IMR-90 (cell line): ENCODE results near the gene ARHGAP15. TPM values are rescaled to one million over a fixed set of nuclear protein-coding genes. Genes with fewer than 3 reads are reported as not detected.

Experiments
- ATAC-seq: fragments of 200-7000 bp; cut with Tn5 transposase; 2 replicates; pipeline ENCODE4 v1.9.1; 2020; ENCODE audit warnings: low read depth, mild to moderate bottlenecking, moderate library complexity
- BruUV-seq: library from RNA; stranded (reverse); fragments of 400-500 nt; replicated peaks from 2 replicates; lab custom pipeline; 2021; lab: Mats Ljungman, UMichigan
- CTCF ChIA-PET: fragments of 300-600 bp; formaldehyde crosslinking; extraction: SDS; loops from one replicate; lab custom pipeline; 2021; ENCODE audit warnings: antibody characterized with exemption; lab: Yijun Ruan, JAX
- POLR2A ChIA-PET: fragments of 300-600 bp; sonication (Branson Sonifier 250); formaldehyde crosslinking; loops from one replicate; lab custom pipeline; 2022; ENCODE audit warnings: antibody characterized with exemption; ENCODE audit not compliant: unreplicated experiment; lab: Charles Lee
- DNase-seq: peaks from one replicate; pipeline ENCODE4 v3.0.0; 2013
- H2AFZ ChIP-seq: replicated peaks from 2 replicates; pipeline ENCODE3; 2013; ENCODE audit warnings: low read length, mild to moderate bottlenecking; ENCODE audit not compliant: poor library complexity
- H2AK5ac ChIP-seq: 2 replicates; pipeline ENCODE4 v1.6.1; 2013; ENCODE audit warnings: low read depth, low read length, inconsistent platforms
- H2AK9ac ChIP-seq: replicated peaks from 2 replicates; pipeline ENCODE3; 2013; ENCODE audit warnings: mild to moderate bottlenecking, low read depth, low read length, moderate library complexity; ENCODE audit not compliant: poor library complexity
- H2BK120ac ChIP-seq: 2 replicates; pipeline ENCODE4 v1.6.1; 2013; ENCODE audit warnings: low read depth, low read length, inconsistent platforms
- H2BK15ac ChIP-seq: 3 replicates; pipeline ENCODE4 v1.6.1; 2013; ENCODE audit warnings: low read depth, low read length, inconsistent platforms
- H2BK20ac ChIP-seq: 2 replicates; pipeline ENCODE4 v1.6.1; 2013; ENCODE audit warnings: low read depth, mild to moderate bottlenecking, inconsistent platforms, low read length, moderate library complexity
- H2BK5ac ChIP-seq: 2 replicates; pipeline ENCODE4 v1.6.1; 2013; ENCODE audit warnings: mild to moderate bottlenecking, low read depth, low read length, inconsistent platforms; ENCODE audit not compliant: poor library complexity, severe bottlenecking
- H3K14ac ChIP-seq: replicated peaks from 2 replicates; pipeline ENCODE4 v1.6.1; 2013; ENCODE audit warnings: low read depth, low read length, inconsistent platforms
- H3K18ac ChIP-seq: 2 replicates; pipeline ENCODE4 v1.6.1; 2013; ENCODE audit warnings: low read depth, low read length, control low read depth
- H3K23ac ChIP-seq: 2 replicates; pipeline ENCODE4 v1.6.1; 2013; ENCODE audit warnings: low read depth, low read length, inconsistent platforms
- H3K27ac ChIP-seq: 2 replicates; pipeline ENCODE4 v1.5.1; 2013; ENCODE audit warnings: mild to moderate bottlenecking, control low read depth, low read length; ENCODE audit not compliant: insufficient read depth
- H3K27me3 ChIP-seq: 2 replicates; pipeline ENCODE4 v1.6.1; 2013; ENCODE audit warnings: low read length; ENCODE audit not compliant: control insufficient read depth, insufficient read depth
- H3K36me3 ChIP-seq: 2 replicates; pipeline ENCODE4 v1.6.1; 2013; ENCODE audit warnings: low read length, mixed read lengths; ENCODE audit not compliant: control insufficient read depth, insufficient read depth
- H3K4ac ChIP-seq: 2 replicates; pipeline ENCODE4 v1.6.1; 2013; ENCODE audit warnings: low read depth, low read length, inconsistent platforms
- H3K4me1 ChIP-seq: 2 replicates; pipeline ENCODE4 v1.6.1; 2013; ENCODE audit warnings: low read length, mixed read lengths; ENCODE audit not compliant: control insufficient read depth, insufficient read depth
- H3K4me2 ChIP-seq: 2 replicates; pipeline ENCODE4 v1.6.1; 2013; ENCODE audit warnings: low read depth, mild to moderate bottlenecking, control low read depth, low read length, moderate library complexity
- H3K4me3 ChIP-seq: 2 replicates; pipeline ENCODE4 v1.5.1; 2013; ENCODE audit warnings: low read depth, mild to moderate bottlenecking, control low read depth, low read length, moderate library complexity; ENCODE audit not compliant: insufficient read depth
- H3K56ac ChIP-seq: 2 replicates; pipeline ENCODE4 v1.6.1; 2013; ENCODE audit warnings: low read length, inconsistent platforms; ENCODE audit not compliant: insufficient read depth; ENCODE audit errors: extremely low read depth
- H3K79me1 ChIP-seq, 2 experiments: 2 replicates each; pipeline ENCODE4 v1.6.1; 2013; ENCODE audit warnings: low read length in 2 of 2, inconsistent platforms in 1 of 2, low read depth in 1 of 2
- H3K9ac ChIP-seq: 2 replicates; pipeline ENCODE4 v1.6.1; 2013; ENCODE audit warnings: low read depth, low read length, control low read depth
- H3K9me1 ChIP-seq: 2 replicates; pipeline ENCODE4 v1.6.1; 2013; ENCODE audit warnings: low read length, inconsistent platforms; ENCODE audit not compliant: insufficient read depth
- H3K9me3 ChIP-seq: 2 replicates; pipeline ENCODE4 v1.6.1; 2013; ENCODE audit warnings: low read length; ENCODE audit not compliant: control insufficient read depth, insufficient read depth
- H4K20me1 ChIP-seq: 2 replicates; pipeline ENCODE4 v1.6.1; 2013; ENCODE audit warnings: low read length, inconsistent platforms; ENCODE audit not compliant: insufficient read depth
- H4K5ac ChIP-seq: 2 replicates; pipeline ENCODE4 v1.6.1; 2013; ENCODE audit warnings: mild to moderate bottlenecking, low read depth, low read length, control low read depth
- H4K8ac ChIP-seq, 2 experiments: 2 replicates each; pipeline ENCODE4 v1.6.1; 2013; ENCODE audit warnings: low read depth in 2 of 2, low read length in 2 of 2, control low read depth in 1 of 2, inconsistent platforms in 1 of 2
- H4K91ac ChIP-seq: 2 replicates; pipeline ENCODE4 v1.6.1; 2013; ENCODE audit warnings: low read depth, low read length, inconsistent platforms; ENCODE audit not compliant: insufficient read depth
- BHLHE40 ChIP-seq: fragments of 150-350 bp; IDR thresholded peaks from 2 replicates; pipeline ENCODE4 v1.6.1; 2016; ENCODE audit warnings: mild to moderate bottlenecking, low read depth, low read length
- FOS ChIP-seq: fragments of 150-350 bp; IDR thresholded peaks from 2 replicates; pipeline ENCODE4 v1.6.1; 2016; ENCODE audit warnings: low read depth, low read length
- MAFK ChIP-seq: IDR thresholded peaks from 2 replicates; pipeline ENCODE4 v1.6.1; 2012; ENCODE audit warnings: low read depth, low read length, improper control_type of control experiment
- MXI1 ChIP-seq: IDR thresholded peaks from 2 replicates; pipeline ENCODE4 v1.6.1; 2012; ENCODE audit warnings: low read depth, mild to moderate bottlenecking, low read length, moderate library complexity, borderline replicate concordance
- NFE2L2 ChIP-seq: fragments of 150-350 bp; IDR thresholded peaks from 2 replicates; pipeline ENCODE4 v1.6.1; 2016; ENCODE audit warnings: low read depth, mild to moderate bottlenecking, low read length
- POLR2A ChIP-seq: IDR thresholded peaks from 2 replicates; pipeline ENCODE4 v1.6.1; 2012; ENCODE audit warnings: mild to moderate bottlenecking, low read depth, low read length
- RAD21 ChIP-seq: IDR thresholded peaks from 2 replicates; pipeline ENCODE4 v1.6.1; 2012; ENCODE audit warnings: low read length, improper control_type of control experiment
- SMC3 ChIP-seq: fragments of 150-350 bp; IDR thresholded peaks from 2 replicates; pipeline ENCODE4 v1.6.1; 2016; ENCODE audit warnings: low read depth, mild to moderate bottlenecking, antibody characterized with exemption, low read length, moderate library complexity
- WGBS, 2 experiments: methylation state at CpG; one replicate each; pipeline versions ENCODE4 v1.1.5 to v1.1.7; 2013; ENCODE audit warnings: missing lambda C conversion rate in 2 of 2; ENCODE audit not compliant: insufficient read length in 1 of 2; ENCODE audit errors: extremely low coverage in 2 of 2; 5-methylcytosine and 5-hydroxymethylcytosine counted together
- dilution Hi-C: fragments of 300-500 bp; cut with HindIII; formaldehyde crosslinking; loops from one replicate; pipeline ENCODE4 v1.14.3; 2018; ENCODE audit warnings: low sequenced_read_pairs; ENCODE audit not compliant: unreplicated experiment
- in situ Hi-C: fragments of 300-500 bp; cut with MboI; formaldehyde crosslinking; loops from 3 replicates; pipeline ENCODE4 v1.14.3; 2019; ENCODE audit warnings: low sequenced_read_pairs, inconsistent platforms, mixed read lengths
- intact Hi-C: fragments of 100-400 bp; cut with micrococcal nuclease; formaldehyde crosslinking; loops from 2 replicates; pipeline ENCODE4 v1.10.0; 2022
- polyA plus RNA-seq, 3 experiments: library from polyadenylated mRNA; depleted of rRNA; stranded (reverse); fragments of >200 nt; gene quantifications; 2 replicates each; pipeline ENCODE4 v1.2.3, GENCODE V29; 2012; ENCODE audit warnings: low replicate concordance in 1 of 3
- total RNA-seq: library from RNA; depleted of rRNA; stranded (reverse); fragments of >200 nt; gene quantifications from 2 replicates; pipeline ENCODE4 v1.2.3, GENCODE V29; 2012
- TF ChIP-seq, protein P1 (sequence below): fragments of 150-350 bp; IDR thresholded peaks from 2 replicates; pipeline ENCODE4 v1.6.1; 2016; ENCODE audit warnings: low read depth, mild to moderate bottlenecking, low read length, moderate library complexity, borderline replicate concordance
- TF ChIP-seq, protein P2 (sequence below): fragments of 150-350 bp; IDR thresholded peaks from 2 replicates; pipeline ENCODE4 v1.6.1; 2017; ENCODE audit warnings: mild to moderate bottlenecking, antibody characterized with exemption, low read length, low read depth
- TF ChIP-seq, protein P3 (sequence below): conservative IDR thresholded peaks from 2 replicates; pipeline ENCODE4 v1.5.1; 2012; ENCODE audit warnings: mild to moderate bottlenecking, low read depth, low read length, improper control_type of control experiment

Gene ARHGAP15
- total and polyA plus RNA-seq, 2 of the 4 experiments (the other 2 are of a cell fraction) = not detected

DNA sequence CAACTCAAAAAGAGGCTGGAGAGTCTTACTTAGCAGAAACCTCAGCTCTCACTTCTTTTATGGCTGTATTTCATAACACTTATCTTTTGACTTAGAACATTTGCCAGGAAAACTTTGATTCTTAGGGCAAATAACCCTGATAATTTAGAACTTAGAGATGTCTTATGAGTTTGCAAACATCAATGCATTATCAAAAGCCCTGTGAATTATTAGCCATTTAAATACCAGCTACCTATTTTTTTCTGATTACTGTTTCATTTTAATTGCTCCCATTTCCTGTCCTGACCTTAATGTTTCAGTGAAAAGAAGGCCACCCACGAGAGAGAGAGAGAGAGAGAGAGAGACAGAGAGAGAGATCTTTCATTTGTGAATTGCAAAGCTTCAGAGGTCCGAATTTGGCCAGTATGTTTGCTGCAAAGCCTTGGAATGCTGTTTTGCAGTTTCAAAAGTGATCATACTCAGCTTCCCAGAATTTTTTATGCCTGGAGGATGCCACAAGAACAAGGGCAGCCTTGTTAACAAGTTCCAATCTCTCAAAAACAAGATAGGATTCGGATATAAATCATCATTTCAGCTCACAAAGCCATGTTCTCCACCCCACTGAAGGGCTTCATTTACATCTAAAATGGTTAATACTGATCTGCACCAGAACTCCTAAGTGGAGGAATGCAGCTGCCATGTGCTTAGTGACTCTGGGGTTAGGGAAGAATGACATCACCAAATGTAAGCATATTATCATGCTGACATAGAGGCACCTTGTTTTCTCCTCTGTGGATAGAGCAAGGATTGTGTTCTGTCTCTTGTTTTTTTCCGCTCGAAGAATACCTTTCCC, 478.2 kb downstream of the ARHGAP15 start (continued):
- TF ChIP-seq, protein P1, sequence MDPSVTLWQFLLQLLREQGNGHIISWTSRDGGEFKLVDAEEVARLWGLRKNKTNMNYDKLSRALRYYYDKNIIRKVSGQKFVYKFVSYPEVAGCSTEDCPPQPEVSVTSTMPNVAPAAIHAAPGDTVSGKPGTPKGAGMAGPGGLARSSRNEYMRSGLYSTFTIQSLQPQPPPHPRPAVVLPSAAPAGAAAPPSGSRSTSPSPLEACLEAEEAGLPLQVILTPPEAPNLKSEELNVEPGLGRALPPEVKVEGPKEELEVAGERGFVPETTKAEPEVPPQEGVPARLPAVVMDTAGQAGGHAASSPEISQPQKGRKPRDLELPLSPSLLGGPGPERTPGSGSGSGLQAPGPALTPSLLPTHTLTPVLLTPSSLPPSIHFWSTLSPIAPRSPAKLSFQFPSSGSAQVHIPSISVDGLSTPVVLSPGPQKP = no peak
- no peak for TF ChIP-seq BHLHE40

DNA sequence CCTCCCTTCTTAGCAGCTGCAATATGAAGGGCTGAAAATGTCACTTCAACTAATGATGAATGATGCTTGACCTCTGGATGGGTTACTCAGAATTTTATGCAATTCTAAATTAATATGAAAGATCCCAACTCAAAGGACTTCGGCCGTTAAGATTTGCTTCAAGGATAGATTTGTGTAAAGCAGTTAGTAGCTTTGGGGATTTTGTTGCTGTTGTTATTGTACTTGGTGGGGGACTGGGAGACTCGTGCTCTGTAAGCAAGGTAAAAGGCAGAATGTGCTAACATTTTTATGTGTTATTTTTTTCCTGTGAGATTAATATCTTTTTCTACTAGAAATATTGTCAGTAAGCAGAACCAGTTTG, 478.8 kb downstream of the ARHGAP15 start:
- Histone ChIP-seq H2BK15ac (no peak overlapping the region), H4K8ac (no peak overlapping the region), H3K4me3 (no peak overlapping the region), H3K4ac (no peak overlapping the region), H4K91ac (no peak overlapping the region), H3K79me1 (no peaks in the 10 kb centered on the region), H3K36me3 (no peaks in the 10 kb centered on the region), H2AFZ (no peak overlapping the region), H4K5ac (no peak overlapping the region), H2AK9ac (no peak overlapping the region), H2AK5ac (no peak overlapping the region), H3K18ac (no peak overlapping the region), H2BK120ac (no peak overlapping the region), H2BK5ac (no peak overlapping the region), H3K27ac (no peak overlapping the region), H3K9me3 (no peaks in the 10 kb centered on the region), H3K4me1 (no peaks in the 10 kb centered on the region), H3K27me3 (no peaks in the 10 kb centered on the region), H2BK20ac (no peak overlapping the region), H4K20me1 (no peaks in the 10 kb centered on the region), H3K4me2 (no peak overlapping the region), H3K14ac (no peak overlapping the region), H3K9ac (no peak overlapping the region), H3K23ac (0 out of 2 replicates have a peak overlapping the region, but pooled peaks have one; percentile 10), H3K9me1 (no peaks in the 10 kb centered on the region), H3K56ac (no peak overlapping the region)
- dilution Hi-C loops (no loop called here), intact Hi-C loops (no loop called here), in situ Hi-C loops (no loop called here)
- CTCF ChIA-PET = interaction anchor here (0.7 kb wide), 2 partner anchors 10 to 890 kb away, joined by 3 read pairs; no protein-coding TSS in a partner anchor
- WGBS, 2 experiments = no CpG with 5 or more reads among the region's 3 CpGs
- no TSS peak for BruUV-seq
- POLR2A ChIA-PET = no interaction called here
- ATAC-seq = no peak
- no peak for DNase-seq
- TF ChIP-seq FOS (no peak), NFE2L2 (no peak), MXI1 (no peak), SMC3 (no peak), MAFK (no peak), BHLHE40 (no peak), POLR2A (no peak), RAD21 (no peak)
- TF ChIP-seq, protein P1 = no peak
- TF ChIP-seq, protein P2, sequence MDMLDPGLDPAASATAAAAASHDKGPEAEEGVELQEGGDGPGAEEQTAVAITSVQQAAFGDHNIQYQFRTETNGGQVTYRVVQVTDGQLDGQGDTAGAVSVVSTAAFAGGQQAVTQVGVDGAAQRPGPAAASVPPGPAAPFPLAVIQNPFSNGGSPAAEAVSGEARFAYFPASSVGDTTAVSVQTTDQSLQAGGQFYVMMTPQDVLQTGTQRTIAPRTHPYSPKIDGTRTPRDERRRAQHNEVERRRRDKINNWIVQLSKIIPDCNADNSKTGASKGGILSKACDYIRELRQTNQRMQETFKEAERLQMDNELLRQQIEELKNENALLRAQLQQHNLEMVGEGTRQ = no peak
- TF ChIP-seq, protein P3, sequence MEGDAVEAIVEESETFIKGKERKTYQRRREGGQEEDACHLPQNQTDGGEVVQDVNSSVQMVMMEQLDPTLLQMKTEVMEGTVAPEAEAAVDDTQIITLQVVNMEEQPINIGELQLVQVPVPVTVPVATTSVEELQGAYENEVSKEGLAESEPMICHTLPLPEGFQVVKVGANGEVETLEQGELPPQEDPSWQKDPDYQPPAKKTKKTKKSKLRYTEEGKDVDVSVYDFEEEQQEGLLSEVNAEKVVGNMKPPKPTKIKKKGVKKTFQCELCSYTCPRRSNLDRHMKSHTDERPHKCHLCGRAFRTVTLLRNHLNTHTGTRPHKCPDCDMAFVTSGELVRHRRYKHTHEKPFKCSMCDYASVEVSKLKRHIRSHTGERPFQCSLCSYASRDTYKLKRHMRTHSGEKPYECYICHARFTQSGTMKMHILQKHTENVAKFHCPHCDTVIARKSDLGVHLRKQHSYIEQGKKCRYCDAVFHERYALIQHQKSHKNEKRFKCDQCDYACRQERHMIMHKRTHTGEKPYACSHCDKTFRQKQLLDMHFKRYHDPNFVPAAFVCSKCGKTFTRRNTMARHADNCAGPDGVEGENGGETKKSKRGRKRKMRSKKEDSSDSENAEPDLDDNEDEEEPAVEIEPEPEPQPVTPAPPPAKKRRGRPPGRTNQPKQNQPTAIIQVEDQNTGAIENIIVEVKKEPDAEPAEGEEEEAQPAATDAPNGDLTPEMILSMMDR = no peak
